MM.1S (cell line): Measurements from ENCODE around the gene PLEKHM1.
"Not testable (repeated sequence)": the region's sequence is repeated elsewhere in the genome, so short reads cannot be mapped to it uniquely, and the experiment has no call there.

Source experiments
- DNase-seq: peaks from one replicate; pipeline ENCODE4 v3.0.0-alpha.2; 2015
- H2AFZ ChIP-seq: fragments of 300-600 bp; sonication (generic); 2 replicates; pipeline ENCODE4 v1.6.0; 2016; ENCODE audit warnings: antibody characterized with exemption, low read length
- H3F3A ChIP-seq: fragments of 300-600 bp; sonication (generic); 2 replicates; pipeline ENCODE4 v1.6.1; 2016; ENCODE audit warnings: mild to moderate bottlenecking, antibody characterized with exemption, low read length, moderate library complexity, mixed read lengths; ENCODE audit not compliant: insufficient read depth
- H3K27ac ChIP-seq: fragments of 300-600 bp; sonication (generic); 2 replicates; pipeline ENCODE4 v1.5.1; 2016; ENCODE audit warnings: mild to moderate bottlenecking, low read length
- H3K27me3 ChIP-seq: fragments of 300-600 bp; sonication (generic); replicated peaks from 2 replicates; pipeline ENCODE4 v1.6.0; 2016; ENCODE audit warnings: low read length; ENCODE audit not compliant: insufficient read depth
- H3K36me3 ChIP-seq: fragments of 300-600 bp; sonication (generic); replicated peaks from 2 replicates; pipeline ENCODE4 v1.6.1; 2016; ENCODE audit warnings: mild to moderate bottlenecking, low read length, mixed read lengths; ENCODE audit not compliant: insufficient read depth
- H3K4me1 ChIP-seq: fragments of 300-600 bp; sonication (generic); 2 replicates; pipeline ENCODE4 v1.6.1; 2016; ENCODE audit warnings: low read length, mixed read lengths
- H3K4me2 ChIP-seq: fragments of 300-600 bp; sonication (generic); 2 replicates; pipeline ENCODE4 v1.6.0; 2016; ENCODE audit warnings: low read depth, low read length
- H3K4me3 ChIP-seq: fragments of 300-600 bp; sonication (generic); 2 replicates; pipeline ENCODE4 v1.5.1; 2016; ENCODE audit warnings: low read length, mixed read lengths
- H3K79me2 ChIP-seq: fragments of 300-600 bp; sonication (generic); 2 replicates; pipeline ENCODE4 v1.6.1; 2016; ENCODE audit warnings: mixed run types, low read length, mixed read lengths
- H3K9ac ChIP-seq: fragments of 300-600 bp; sonication (generic); 2 replicates; pipeline ENCODE4 v1.6.1; 2016; ENCODE audit warnings: low read length, mixed read lengths
- H3K9me2 ChIP-seq: fragments of 300-600 bp; sonication (generic); replicated peaks from 2 replicates; pipeline ENCODE4 v1.6.1; 2016; ENCODE audit warnings: mild to moderate bottlenecking, low read length, mixed read lengths; ENCODE audit not compliant: insufficient read depth
- H3K9me3 ChIP-seq: fragments of 300-600 bp; sonication (generic); replicated peaks from 2 replicates; pipeline ENCODE4 v1.6.1; 2016; ENCODE audit warnings: mild to moderate bottlenecking, low read length, mixed read lengths; ENCODE audit not compliant: insufficient read depth
- H4K20me1 ChIP-seq: fragments of 300-600 bp; sonication (generic); 2 replicates; pipeline ENCODE4 v1.6.1; 2016; ENCODE audit warnings: mild to moderate bottlenecking, low read length, moderate library complexity, mixed read lengths; ENCODE audit not compliant: insufficient read depth
- CTCF ChIP-seq: fragments of 300-600 bp; sonication (generic); IDR thresholded peaks from 2 replicates; pipeline ENCODE4 v1.5.1; 2016; ENCODE audit warnings: antibody characterized with exemption, low read length, mixed read lengths
- EZH2 ChIP-seq: fragments of 300-600 bp; sonication (generic); optimal IDR thresholded peaks from 2 replicates; pipeline ENCODE3; 2017; ENCODE audit warnings: low read depth, mild to moderate bottlenecking, antibody characterized with exemption, low read length, mixed read lengths
- EZH2phosphoT487 ChIP-seq: fragments of 300-600 bp; sonication (generic); IDR thresholded peaks from 2 replicates; pipeline ENCODE4 v1.6.1; 2018; ENCODE audit warnings: antibody characterized with exemption, low read length

The PLEKHM1 gene

DNA sequence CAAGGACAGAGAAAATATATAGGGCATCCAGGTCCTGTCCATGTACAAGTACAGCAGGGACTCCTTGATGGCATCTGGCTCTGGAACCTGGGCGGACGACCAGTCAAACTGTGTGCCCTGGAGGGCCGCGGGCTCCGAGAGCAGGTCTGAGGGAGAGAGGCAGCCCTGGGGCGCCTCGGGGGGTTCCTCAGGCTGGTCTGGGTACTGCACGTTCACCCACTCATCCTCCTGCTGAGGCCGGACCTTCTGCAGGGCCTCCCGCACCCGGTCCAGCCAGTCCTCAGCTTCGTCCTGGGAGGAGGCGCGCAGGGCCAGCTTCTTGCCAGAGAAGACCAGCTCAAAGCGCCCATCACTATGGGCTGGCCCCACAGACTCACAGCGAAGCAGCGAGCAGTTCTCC, 36.8 kb downstream of the PLEKHM1 start:
- H3K27ac ChIP-seq, H2AFZ ChIP-seq, H3K9me3 ChIP-seq, H3K27me3 ChIP-seq, H3F3A ChIP-seq, H4K20me1 ChIP-seq, H3K4me1 ChIP-seq, H3K9me2 ChIP-seq, H3K36me3 ChIP-seq, H3K79me2 ChIP-seq, H3K9ac ChIP-seq: not testable (repeated sequence)
- peak; percentile 24 for DNase-seq
- peak; percentile 34 for TF ChIP-seq CTCF
- peak overlapping the region; percentile 54; the same call in 1 of the 2 replicates for H3K4me3 ChIP-seq
- peak overlapping the region; percentile 41; the same call in 1 of the 2 replicates for H3K4me2 ChIP-seq

GRCh38 chr17:45453225-45453534, 37.3 kb downstream of the PLEKHM1 start:
- not testable (repeated sequence) for H3K9me2 ChIP-seq, DNase-seq, H3K9me3 ChIP-seq, H3K27me3 ChIP-seq, H3F3A ChIP-seq, H3K79me2 ChIP-seq, H2AFZ ChIP-seq, H3K36me3 ChIP-seq, H4K20me1 ChIP-seq, H3K4me1 ChIP-seq
- H3K9ac ChIP-seq = peak overlapping the region; percentile 48; the same call in 1 of the 2 replicates
- H3K4me3 ChIP-seq = peak overlapping the region; percentile 54
- H3K4me2 ChIP-seq = peak overlapping the region; percentile 45; the same call in 1 of the 2 replicates
- peak overlapping the region; percentile 71; the same call in 1 of the 2 replicates for H3K27ac ChIP-seq

DNA sequence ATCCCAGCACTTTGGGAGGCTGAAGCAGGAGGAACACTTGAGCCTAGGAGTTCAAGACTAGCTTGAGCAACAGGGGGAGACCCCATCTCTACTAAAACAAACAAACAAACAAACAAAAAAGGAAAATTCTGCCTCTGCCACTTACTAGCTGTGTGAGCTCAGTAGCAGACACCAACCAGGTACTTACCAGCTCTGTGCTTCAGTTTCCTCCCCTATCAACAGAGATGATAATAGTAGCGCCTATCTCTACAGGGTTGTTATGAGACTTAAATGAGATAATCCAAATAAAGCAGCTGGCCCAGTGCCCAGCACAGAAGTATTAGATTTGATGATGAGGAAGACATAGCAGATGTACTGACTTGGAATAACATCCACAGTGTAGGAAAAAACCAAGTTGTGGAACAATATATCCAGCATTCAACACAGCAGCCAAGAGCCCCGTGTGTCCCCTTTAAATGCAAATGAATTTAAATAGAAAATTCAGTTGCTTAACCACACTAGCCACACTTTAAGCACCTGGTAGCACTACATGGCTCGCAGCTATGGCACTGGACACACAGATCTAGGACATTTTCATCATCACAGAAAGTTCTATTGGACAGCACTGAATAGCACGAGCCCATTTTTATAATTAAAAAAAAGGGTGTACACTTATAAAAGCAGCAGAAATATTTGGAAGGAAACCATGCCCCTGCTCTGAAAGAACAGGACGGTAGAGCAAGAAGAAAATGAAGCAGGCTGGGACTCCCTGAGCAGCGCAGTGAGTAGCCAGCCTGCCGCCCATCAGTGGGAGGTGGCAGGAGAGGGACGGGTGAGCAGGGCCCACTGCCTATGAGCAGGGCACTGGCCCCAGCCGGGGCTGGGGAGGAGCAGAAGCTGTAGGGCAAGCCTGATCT, 37.9 kb downstream of the PLEKHM1 start:
- H3K27ac ChIP-seq = peak overlapping the region; percentile 71; the same call in 1 of the 2 replicates
- DNase-seq = peak; percentile 21
- H3K4me2 ChIP-seq = peak overlapping the region; percentile 45; the same call in 1 of the 2 replicates

DNA sequence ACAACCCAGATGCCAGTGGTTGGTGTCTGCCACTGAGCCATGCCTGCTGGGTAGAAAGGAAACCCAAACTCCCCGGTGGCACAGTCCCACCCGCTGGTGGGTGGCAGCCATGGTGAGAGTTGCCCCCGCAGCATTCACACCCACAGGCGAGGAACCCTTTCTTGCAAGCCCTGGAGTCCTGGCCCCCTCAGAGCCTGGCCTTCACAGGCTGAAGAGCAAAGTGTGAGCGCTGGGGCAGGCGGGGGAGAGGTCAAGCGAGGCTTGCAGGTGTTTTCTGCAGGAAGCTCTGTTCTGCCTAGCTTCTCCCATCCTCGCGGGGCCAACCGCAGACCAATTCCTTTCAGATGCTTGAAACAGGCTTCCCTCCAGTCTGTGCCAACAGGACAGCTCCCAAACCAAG, 38.9 kb downstream of the PLEKHM1 start:
- not testable (repeated sequence) for H4K20me1 ChIP-seq, H3K36me3 ChIP-seq, H2AFZ ChIP-seq, H3K9me3 ChIP-seq, H3K9me2 ChIP-seq, H3K79me2 ChIP-seq, H3K4me3 ChIP-seq, H3K9ac ChIP-seq, H3K27me3 ChIP-seq, H3F3A ChIP-seq
- Histone ChIP-seq H3K4me1 (peaks cover 12% of the 10 kb centered on the region), H3K4me2 (peak overlapping the region; percentile 57; the same call in 1 of the 2 replicates), H3K27ac (peak overlapping the region; percentile 68; the same call in 1 of the 2 replicates)
- DNase-seq = peak; percentile 35

More for the DNA sequence above, 37.9 kb downstream of the PLEKHM1 start:
- not testable (repeated sequence) for H3K79me2 ChIP-seq, H3K9me2 ChIP-seq, H3K27me3 ChIP-seq, H2AFZ ChIP-seq, H3K9me3 ChIP-seq, H3K36me3 ChIP-seq, H3F3A ChIP-seq, H4K20me1 ChIP-seq, H3K4me1 ChIP-seq
- Histone ChIP-seq H3K9ac (peak overlapping the region; percentile 48; the same call in 1 of the 2 replicates), H3K4me3 (peak overlapping the region; percentile 54)

DNA sequence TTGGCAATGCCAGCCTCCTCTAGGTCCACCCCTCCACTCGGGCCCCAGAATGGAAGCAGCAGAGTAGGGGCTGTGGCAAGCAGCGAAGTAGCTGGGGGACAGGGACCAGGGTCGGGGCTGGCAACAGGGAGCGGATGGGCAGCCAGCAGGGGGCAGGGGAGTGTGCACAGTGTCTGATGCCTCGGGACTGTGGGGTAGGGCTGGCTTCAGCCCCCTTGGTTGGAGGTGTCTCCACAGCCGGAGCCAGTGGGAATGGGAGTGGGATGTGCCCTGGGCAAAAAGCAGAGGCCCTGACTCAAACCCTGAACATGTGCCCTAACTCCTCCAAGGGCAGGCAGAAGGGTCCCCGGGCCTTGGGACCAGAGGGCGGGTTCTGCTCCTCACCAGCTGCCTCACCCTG, 39.4 kb downstream of the PLEKHM1 start:
- H3K27ac ChIP-seq = peak overlapping the region; percentile 68; the same call in 1 of the 2 replicates
- no peak overlapping the region for H3K9ac ChIP-seq
- H2AFZ ChIP-seq = no peak overlapping the region
- H3K79me2 ChIP-seq = peaks cover 7% of the 10 kb centered on the region; the same call in 1 of the 2 replicates
- H3K27me3 ChIP-seq = no peaks in the 10 kb centered on the region
- H3K36me3 ChIP-seq = no peaks in the 10 kb centered on the region
- H3K4me3 ChIP-seq = no peak overlapping the region
- peak; percentile 9 for DNase-seq
- H3F3A ChIP-seq = peaks cover 7% of the 10 kb centered on the region; the same call in 1 of the 2 replicates
- TF ChIP-seq CTCF (peak; percentile 27), EZH2 (no peak), EZH2phosphoT487 (no peak)
- H3K4me1 ChIP-seq = peaks cover 15% of the 10 kb centered on the region
- no peaks in the 10 kb centered on the region for H3K9me3 ChIP-seq
- no peak overlapping the region for H3K4me2 ChIP-seq
- H3K9me2 ChIP-seq = no peaks in the 10 kb centered on the region
- H4K20me1 ChIP-seq = no peaks in the 10 kb centered on the region

GRCh38 chr17:45449708-45450329, 40.7 kb downstream of the PLEKHM1 start:
- not testable (repeated sequence) for H3K9me3 ChIP-seq, H3K4me3 ChIP-seq, H3K79me2 ChIP-seq, H3K9ac ChIP-seq, H4K20me1 ChIP-seq, H3K4me2 ChIP-seq, DNase-seq, H3K36me3 ChIP-seq, H3F3A ChIP-seq, H3K27me3 ChIP-seq, H3K27ac ChIP-seq, H2AFZ ChIP-seq, H3K9me2 ChIP-seq
- H3K4me1 ChIP-seq = peaks cover 23% of the 10 kb centered on the region
